Lung microvascular endothelial cell (primary cell): ENCODE results near the gene KCTD2. TPM values are rescaled to one million over a fixed set of nuclear protein-coding genes. Genes with fewer than 3 reads are reported as not detected.
"Not testable (repeated sequence)": the region's sequence is repeated elsewhere in the genome, so short reads cannot be mapped to it uniquely, and the experiment has no call there.

Experiments used
- DNase-seq, 2 donors: peaks; one replicate each; pipeline versions ENCODE4 v3.0.0 to v3.0.0-alpha.2; 2010; ENCODE audit warnings: low read depth in 2 of 2
- total RNA-seq: library from RNA; depleted of rRNA; stranded (reverse); fragments of >200 nt; gene quantifications from 2 replicates; pipeline ENCODE4 v1.2.1, GENCODE V29; 2014

Gene KCTD2
- total RNA-seq, 1 donor from 2014 or later: 11.9 TPM

GRCh38 chr17:75019710-75020109 lies 27.3 kb upstream of the KCTD2 start:
- no peak for DNase-seq

- DNase-seq: no peak
These were observed 26.5 kb upstream of the KCTD2 start for GRCh38 chr17:75020331-75021110.

GRCh38 chr17:75024686-75025397 lies 22.2 kb upstream of the KCTD2 start:
- DNase-seq: no peak

- DNase-seq: not testable (repeated sequence)
These were observed 21.7 kb upstream of the KCTD2 start for GRCh38 chr17:75025398-75025734.

- not testable (repeated sequence) for DNase-seq
These were observed 20.4 kb upstream of the KCTD2 start for GRCh38 chr17:75026650-75027049.

GRCh38 chr17:75030161-75030560 lies 16.9 kb upstream of the KCTD2 start:
- no peak for DNase-seq

- DNase-seq: peak; percentile 59 to 87
These were observed 14.9 kb upstream of the KCTD2 start for GRCh38 chr17:75031972-75032719.

GRCh38 chr17:75032720-75033280 lies 14.2 kb upstream of the KCTD2 start:
- peak in 1 of 2 donors; percentile 36 for DNase-seq

- peak; percentile 91 to 93 for DNase-seq
These were observed 13.4 kb upstream of the KCTD2 start for GRCh38 chr17:75033346-75034235.

- DNase-seq: peak; percentile 90 to 92
These were observed 12.7 kb upstream of the KCTD2 start for GRCh38 chr17:75034236-75034908.

- peak in 1 of 2 donors; percentile 95 for DNase-seq
These were observed 10.3 kb upstream of the KCTD2 start for GRCh38 chr17:75036643-75037268.

GRCh38 chr17:75039238-75039637 lies 7.8 kb upstream of the KCTD2 start:
- DNase-seq: no peak

- no peak for DNase-seq
These were observed 5.3 kb upstream of the KCTD2 start for GRCh38 chr17:75041656-75042280.

- not testable (repeated sequence) for DNase-seq
These were observed 3.2 kb upstream of the KCTD2 start for GRCh38 chr17:75043789-75044188.

- DNase-seq: no peak
These were observed 2.3 kb upstream of the KCTD2 start for GRCh38 chr17:75044716-75045115.

GRCh38 chr17:75045946-75046406 lies 1.0 kb upstream of the KCTD2 start:
- DNase-seq: not testable (repeated sequence)

GRCh38 chr17:75047398-75048098 lies 523 bp downstream of the KCTD2 start:
- peak in 1 of 2 donors; percentile 10 for DNase-seq

GRCh38 chr17:75048249-75048878 lies 1.3 kb downstream of the KCTD2 start:
- peak in 1 of 2 donors; percentile 7 for DNase-seq
